Ishikawa (cell line): ENCODE results near the gene YTHDF1.

Source experiments
- CEBPB ChIP-seq: IDR thresholded peaks from 2 replicates; pipeline ENCODE4 v1.6.1; 2012
- CREB1 ChIP-seq: IDR thresholded peaks from 2 replicates; pipeline ENCODE4 v1.6.1; 2012; ENCODE audit warnings: low read depth
- EGR1 ChIP-seq: IDR thresholded peaks from 2 replicates; pipeline ENCODE4 v1.6.1; 2012
- EP300 ChIP-seq: IDR thresholded peaks from 2 replicates; pipeline ENCODE4 v1.6.1; 2012; ENCODE audit warnings: borderline replicate concordance
- FOXM1 ChIP-seq: IDR thresholded peaks from 2 replicates; pipeline ENCODE4 v1.6.1; 2012; ENCODE audit warnings: low read depth, borderline replicate concordance
- NFIC ChIP-seq: IDR thresholded peaks from 2 replicates; pipeline ENCODE4 v1.6.1; 2012
- RAD21 ChIP-seq: IDR thresholded peaks from 2 replicates; pipeline ENCODE4 v1.6.1; 2012; ENCODE audit warnings: low read depth
- TAF1 ChIP-seq: IDR thresholded peaks from 2 replicates; pipeline ENCODE4 v1.6.1; 2012; ENCODE audit warnings: low read depth, mild to moderate bottlenecking
- TCF12 ChIP-seq: IDR thresholded peaks from 2 replicates; pipeline ENCODE4 v1.6.1; 2012; ENCODE audit warnings: low read depth
- TEAD4 ChIP-seq: IDR thresholded peaks from 2 replicates; pipeline ENCODE4 v1.6.1; 2012
- YY1 ChIP-seq: IDR thresholded peaks from 2 replicates; pipeline ENCODE4 v1.6.1; 2012; ENCODE audit warnings: low read depth
- ZBTB7A ChIP-seq: IDR thresholded peaks from 2 replicates; pipeline ENCODE4 v1.6.1; 2012; ENCODE audit warnings: low read depth
- TF ChIP-seq, protein P1 (sequence below): IDR thresholded peaks from 2 replicates; pipeline ENCODE4 v1.6.1; 2012
- TF ChIP-seq, protein P2 (sequence below): IDR thresholded peaks from 2 replicates; pipeline ENCODE4 v1.6.1; 2012
- TF ChIP-seq, protein P3 (sequence below): IDR thresholded peaks from 2 replicates; pipeline ENCODE4 v1.6.1; 2012; ENCODE audit warnings: low read depth, mild to moderate bottlenecking

Gene YTHDF1

DNA sequence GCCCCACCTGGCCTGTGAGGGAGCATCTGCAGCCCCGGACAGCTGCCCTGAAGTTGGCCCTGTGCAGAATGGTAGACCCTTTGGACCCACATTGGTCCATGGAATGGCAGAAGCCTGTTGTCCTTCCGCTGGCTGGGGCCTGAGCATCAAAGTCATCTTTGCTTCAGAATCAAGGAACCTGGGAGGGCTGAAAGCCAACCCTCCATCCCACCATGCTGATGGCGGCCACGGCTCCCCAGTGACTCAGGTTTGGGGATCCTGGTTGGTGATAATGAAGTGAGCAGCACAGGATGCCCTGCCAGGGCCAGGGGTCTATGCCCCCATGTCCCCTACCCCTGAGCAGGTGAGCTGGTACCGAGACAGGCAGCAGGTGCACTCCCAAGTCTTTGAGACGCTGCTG is 52.8 kb downstream of the YTHDF1 start:
- TF ChIP-seq, protein P1, sequence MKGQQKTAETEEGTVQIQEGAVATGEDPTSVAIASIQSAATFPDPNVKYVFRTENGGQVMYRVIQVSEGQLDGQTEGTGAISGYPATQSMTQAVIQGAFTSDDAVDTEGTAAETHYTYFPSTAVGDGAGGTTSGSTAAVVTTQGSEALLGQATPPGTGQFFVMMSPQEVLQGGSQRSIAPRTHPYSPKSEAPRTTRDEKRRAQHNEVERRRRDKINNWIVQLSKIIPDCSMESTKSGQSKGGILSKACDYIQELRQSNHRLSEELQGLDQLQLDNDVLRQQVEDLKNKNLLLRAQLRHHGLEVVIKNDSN = no peak
- TF ChIP-seq EGR1 (no peak), RAD21 (no peak), FOXM1 (no peak), NFIC (no peak), CEBPB (no peak), TEAD4 (no peak), CREB1 (no peak), ZBTB7A (no peak), TCF12 (no peak), TAF1 (no peak), YY1 (no peak), EP300 (no peak)
- TF ChIP-seq, protein P2, sequence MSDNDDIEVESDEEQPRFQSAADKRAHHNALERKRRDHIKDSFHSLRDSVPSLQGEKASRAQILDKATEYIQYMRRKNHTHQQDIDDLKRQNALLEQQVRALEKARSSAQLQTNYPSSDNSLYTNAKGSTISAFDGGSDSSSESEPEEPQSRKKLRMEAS = no peak
- TF ChIP-seq, protein P3, sequence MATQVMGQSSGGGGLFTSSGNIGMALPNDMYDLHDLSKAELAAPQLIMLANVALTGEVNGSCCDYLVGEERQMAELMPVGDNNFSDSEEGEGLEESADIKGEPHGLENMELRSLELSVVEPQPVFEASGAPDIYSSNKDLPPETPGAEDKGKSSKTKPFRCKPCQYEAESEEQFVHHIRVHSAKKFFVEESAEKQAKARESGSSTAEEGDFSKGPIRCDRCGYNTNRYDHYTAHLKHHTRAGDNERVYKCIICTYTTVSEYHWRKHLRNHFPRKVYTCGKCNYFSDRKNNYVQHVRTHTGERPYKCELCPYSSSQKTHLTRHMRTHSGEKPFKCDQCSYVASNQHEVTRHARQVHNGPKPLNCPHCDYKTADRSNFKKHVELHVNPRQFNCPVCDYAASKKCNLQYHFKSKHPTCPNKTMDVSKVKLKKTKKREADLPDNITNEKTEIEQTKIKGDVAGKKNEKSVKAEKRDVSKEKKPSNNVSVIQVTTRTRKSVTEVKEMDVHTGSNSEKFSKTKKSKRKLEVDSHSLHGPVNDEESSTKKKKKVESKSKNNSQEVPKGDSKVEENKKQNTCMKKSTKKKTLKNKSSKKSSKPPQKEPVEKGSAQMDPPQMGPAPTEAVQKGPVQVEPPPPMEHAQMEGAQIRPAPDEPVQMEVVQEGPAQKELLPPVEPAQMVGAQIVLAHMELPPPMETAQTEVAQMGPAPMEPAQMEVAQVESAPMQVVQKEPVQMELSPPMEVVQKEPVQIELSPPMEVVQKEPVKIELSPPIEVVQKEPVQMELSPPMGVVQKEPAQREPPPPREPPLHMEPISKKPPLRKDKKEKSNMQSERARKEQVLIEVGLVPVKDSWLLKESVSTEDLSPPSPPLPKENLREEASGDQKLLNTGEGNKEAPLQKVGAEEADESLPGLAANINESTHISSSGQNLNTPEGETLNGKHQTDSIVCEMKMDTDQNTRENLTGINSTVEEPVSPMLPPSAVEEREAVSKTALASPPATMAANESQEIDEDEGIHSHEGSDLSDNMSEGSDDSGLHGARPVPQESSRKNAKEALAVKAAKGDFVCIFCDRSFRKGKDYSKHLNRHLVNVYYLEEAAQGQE = no peak

DNA sequence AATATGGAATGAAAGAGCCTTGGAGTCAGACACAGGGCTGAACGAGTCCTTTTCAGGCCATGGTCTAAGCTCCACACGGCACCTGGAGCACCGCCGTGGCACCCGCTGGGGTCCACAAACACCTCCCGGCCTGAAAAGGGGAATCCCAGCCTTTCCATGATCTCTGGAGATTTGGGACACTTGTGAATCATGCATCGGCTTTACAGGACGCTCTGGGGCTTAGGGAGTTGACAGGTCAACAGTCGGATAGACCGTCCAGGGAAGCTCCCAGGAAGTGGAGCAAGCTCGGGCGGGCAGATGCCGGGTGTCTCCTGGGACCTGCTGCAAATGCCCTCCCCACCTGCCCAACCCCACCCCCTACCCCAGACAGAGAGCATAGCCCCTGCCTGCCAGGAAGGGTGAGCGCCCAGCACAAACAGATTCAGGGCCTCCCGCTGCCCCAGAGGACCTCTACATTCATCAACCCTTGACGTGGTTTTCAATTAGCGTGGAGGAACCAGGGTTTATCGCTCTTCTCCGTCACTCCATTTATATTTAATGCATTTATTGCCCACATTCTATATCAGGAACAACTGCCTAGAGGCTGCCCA is 53.6 kb downstream of the YTHDF1 start:
- no peak for TF ChIP-seq RAD21
- TF ChIP-seq TCF12 = no peak
- TF ChIP-seq EP300 = no peak
- TF ChIP-seq FOXM1 = no peak
- no peak for TF ChIP-seq CREB1
- TF ChIP-seq YY1 = no peak
- TF ChIP-seq NFIC = no peak
- TF ChIP-seq, protein P3 = no peak
- TF ChIP-seq EGR1 = no peak

DNA sequence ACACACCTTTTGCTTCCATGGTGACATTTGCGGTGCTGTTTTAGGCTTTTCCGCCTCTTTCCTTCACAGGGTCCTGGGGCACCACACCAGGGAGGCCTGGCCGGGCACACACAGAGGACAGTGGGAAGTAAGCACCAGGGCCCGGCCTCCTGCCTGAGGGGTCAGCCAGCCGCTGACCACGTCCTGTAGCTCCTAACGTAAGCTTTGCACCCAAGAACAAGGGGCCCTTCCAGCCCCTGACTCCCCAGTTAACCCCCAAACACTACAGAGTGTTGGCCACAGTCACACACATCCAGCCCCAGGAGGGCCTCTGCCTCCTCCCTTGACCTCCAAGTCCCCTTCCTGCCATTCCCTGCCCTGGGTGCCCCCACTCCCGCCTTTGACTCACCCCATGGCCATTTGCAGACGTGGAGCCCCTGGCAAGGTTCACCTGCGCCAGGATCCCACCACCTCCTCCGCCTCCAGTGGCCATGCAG is 54.7 kb downstream of the YTHDF1 start:
- TF ChIP-seq CEBPB (no peak), EGR1 (no peak), TAF1 (no peak), YY1 (no peak), EP300 (no peak), TCF12 (no peak)
- TF ChIP-seq, protein P2 = no peak

DNA sequence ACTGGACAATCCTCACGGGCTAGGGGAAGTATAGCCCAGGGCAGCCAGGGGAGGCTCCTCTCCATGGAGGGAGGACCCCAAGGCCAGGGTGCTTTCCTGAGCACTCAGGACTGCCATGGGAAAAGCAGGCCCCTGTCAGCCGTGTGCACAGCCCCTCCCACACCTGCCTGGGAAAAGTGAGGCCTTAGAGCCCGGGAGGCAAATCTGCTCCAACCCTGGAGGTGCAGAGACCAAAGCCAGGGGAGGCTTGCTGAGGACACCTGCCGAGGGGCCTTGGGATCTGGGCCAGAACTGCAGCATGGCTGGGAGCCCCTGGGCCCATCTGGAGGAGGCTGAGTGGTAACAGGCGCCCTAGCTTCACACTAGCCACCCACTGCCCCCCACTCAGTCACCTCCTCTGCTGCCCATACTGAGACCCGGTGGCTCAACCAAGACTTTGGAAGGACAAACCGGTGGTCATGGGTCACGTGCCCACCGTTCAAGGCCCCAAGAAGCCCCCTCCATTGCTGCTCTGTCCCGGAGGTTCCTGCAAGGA is 55.2 kb downstream of the YTHDF1 start:
- TF ChIP-seq NFIC (no peak), TAF1 (no peak), CEBPB (no peak), TEAD4 (no peak), CREB1 (no peak), RAD21 (no peak), ZBTB7A (no peak), EP300 (no peak), TCF12 (no peak), YY1 (no peak), FOXM1 (no peak), EGR1 (no peak)
- TF ChIP-seq, protein P3 = no peak
- TF ChIP-seq, protein P2 = no peak
- TF ChIP-seq, protein P1 = no peak
